Keratinocyte (primary cell): Measurements from ENCODE around the gene NPLOC4.

Experiments used
- EZH2 ChIP-seq: IDR thresholded peaks from one replicate; pipeline ENCODE4 v1.6.1; 2012; ENCODE audit warnings: inconsistent platforms, mild to moderate bottlenecking, low read length, moderate library complexity
- TF ChIP-seq, protein P1 (sequence below), 3 experiments: IDR thresholded peaks in 1 of 3; conservative IDR thresholded peaks in 1 of 3; optimal IDR thresholded peaks in 1 of 3; 2 replicates in 2 of 3; 3 replicates in 1 of 3; pipeline versions ENCODE3 to v1.5.1; 2011; ENCODE audit warnings: low read length in 3 of 3, mild to moderate bottlenecking in 3 of 3, moderate library complexity in 2 of 3, control low read depth in 1 of 3, inconsistent platforms in 1 of 3; ENCODE audit not compliant: insufficient read depth in 2 of 3; ENCODE audit errors: extremely low read depth in 1 of 3

- TF ChIP-seq, protein P1, sequence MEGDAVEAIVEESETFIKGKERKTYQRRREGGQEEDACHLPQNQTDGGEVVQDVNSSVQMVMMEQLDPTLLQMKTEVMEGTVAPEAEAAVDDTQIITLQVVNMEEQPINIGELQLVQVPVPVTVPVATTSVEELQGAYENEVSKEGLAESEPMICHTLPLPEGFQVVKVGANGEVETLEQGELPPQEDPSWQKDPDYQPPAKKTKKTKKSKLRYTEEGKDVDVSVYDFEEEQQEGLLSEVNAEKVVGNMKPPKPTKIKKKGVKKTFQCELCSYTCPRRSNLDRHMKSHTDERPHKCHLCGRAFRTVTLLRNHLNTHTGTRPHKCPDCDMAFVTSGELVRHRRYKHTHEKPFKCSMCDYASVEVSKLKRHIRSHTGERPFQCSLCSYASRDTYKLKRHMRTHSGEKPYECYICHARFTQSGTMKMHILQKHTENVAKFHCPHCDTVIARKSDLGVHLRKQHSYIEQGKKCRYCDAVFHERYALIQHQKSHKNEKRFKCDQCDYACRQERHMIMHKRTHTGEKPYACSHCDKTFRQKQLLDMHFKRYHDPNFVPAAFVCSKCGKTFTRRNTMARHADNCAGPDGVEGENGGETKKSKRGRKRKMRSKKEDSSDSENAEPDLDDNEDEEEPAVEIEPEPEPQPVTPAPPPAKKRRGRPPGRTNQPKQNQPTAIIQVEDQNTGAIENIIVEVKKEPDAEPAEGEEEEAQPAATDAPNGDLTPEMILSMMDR (optimal IDR thresholded peaks at IDR 0.05 in 1 of 3, IDR thresholded peaks at IDR 0.05 in 1 of 3, conservative IDR thresholded peaks at IDR 0.05 in 1 of 3; ENCODE audit: extremely low read depth in 1 of 3, insufficient read depth in 2 of 3, low read length in 3 of 3): no peak
- TF ChIP-seq EZH2: peak; percentile 58
These were observed 11.8 kb upstream of the NPLOC4 start for GRCh38 chr17:81648707-81649085.
